DMS114 treated with DMSO at 0.1 percent for 48 hours (cell line): Measurements from ENCODE around the gene MT1H.
A peak's percentile ranks its signal among the peaks of the same experiment; 100 is the strongest.
"Not testable (repeated sequence)": the region's sequence is repeated elsewhere in the genome, so short reads cannot be mapped to it uniquely, and the experiment has no call there.

Experiments used
- DNase-seq: peaks from one replicate; lab custom pipeline; 2025; ENCODE audit not compliant: unreplicated experiment; lab: John Stamatoyannopoulos, UW

The MT1H gene

DNA sequence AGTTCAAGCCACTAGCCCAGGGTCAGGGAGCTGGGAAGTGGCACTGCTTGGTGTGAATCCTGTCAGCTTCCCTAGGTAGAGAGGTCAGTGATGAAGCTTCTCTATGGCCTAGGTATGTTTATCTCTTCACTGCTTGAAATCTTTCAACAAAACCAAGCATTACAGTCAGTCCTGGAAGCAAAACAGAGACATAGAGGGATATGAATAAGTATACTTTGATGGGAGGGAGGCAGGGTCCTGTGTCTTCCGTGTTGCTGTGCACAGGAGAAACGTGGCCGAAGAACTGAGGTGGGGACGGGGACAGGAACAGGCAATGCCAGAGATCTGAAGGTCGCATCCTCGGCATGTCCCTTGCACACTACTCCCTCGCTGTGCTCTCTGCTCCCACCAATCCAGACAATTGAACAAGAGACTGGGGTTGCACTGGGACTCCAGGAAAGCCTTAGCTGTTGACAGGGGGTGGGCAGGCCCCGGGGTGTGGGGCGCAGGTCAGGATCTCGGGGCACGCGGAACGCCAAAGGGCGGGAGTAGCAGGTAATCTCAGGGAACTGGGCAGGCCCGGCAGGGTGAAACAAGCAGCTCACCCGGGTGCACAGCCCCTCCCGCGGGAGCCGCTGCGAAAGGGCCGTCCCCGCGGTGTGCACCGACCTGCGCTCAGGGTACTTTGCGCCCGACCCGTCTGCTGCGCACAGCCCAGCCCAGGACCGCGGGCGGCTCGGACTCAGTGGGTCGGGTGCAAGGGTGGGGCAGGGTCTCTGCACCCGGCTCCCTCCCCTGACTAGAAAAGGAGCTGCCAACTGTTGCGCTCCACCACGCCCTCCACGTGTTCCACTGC lies at the start of gene MT1H:
TSS of gene MT1H (plus strand) at position 810 of the 835 bp plus-strand sequence. CDS start 71 bp downstream, outside the sequence.
- DNase-seq, result no peak

DNA sequence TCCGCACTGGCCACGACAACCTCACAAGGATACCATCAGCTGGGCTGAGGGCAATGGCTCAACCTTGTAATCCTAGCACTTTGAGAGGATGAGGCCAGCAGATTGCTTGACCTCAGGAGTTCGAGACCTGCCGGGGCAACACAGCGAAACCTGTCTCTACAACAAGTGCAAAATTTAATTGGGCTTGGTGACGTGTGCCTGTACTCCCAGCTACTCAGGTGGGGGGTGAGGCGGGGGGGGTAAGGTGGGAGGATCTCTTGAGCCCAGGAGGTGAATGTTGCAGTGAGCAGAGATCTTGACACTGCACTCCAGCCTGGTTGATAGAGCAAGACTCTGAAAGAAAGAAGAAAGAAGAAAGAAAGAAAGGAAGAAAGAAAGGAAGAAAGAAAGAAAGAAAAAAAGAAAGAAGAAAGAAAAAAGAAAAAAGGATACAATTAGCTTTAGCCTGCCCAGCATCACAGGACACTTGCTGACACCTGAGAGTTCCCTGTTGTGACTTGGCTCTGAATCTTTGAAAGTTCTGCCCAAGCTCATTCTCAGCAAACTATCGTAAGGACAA lies 49.2 kb upstream of the MT1H start:
- no peak for DNase-seq

DNA sequence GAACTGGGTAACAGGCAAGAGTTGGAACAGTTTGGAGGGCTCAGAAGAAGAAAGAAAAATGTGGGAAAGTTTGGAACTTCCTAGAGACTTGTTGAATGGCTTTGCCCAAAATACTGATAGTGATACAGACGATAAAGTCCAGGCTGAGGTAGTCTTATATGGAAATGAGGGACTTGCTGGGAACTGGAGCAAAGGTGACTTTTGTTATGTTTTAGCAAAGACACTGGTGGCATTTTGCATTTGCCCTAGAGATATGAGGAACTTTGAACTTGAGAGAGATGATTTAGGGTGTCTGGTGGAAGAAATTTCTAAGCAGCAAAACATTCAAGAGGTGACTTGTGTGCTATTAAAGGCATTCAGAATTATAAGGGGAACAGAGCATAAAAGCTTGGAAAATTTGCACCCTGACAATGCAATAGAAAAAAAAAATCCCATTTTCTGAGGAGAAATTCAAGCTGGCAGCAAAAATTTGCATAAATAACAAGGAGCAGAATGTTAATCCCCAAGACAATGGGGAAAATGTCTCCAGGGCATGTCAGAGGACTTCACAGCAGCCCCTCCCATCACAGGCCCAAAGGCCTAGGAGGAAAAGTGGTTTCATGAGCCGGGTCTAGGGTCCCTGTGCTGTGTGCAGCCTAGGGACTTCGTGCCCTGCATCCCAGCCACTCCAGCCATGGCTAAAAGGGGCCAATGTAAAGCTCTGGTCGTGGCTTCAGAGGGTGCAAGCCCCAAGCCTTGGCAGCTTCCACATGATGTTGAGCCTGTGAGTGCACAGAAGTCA lies 47.8 kb upstream of the MT1H start:
- not testable (repeated sequence) for DNase-seq

DNA sequence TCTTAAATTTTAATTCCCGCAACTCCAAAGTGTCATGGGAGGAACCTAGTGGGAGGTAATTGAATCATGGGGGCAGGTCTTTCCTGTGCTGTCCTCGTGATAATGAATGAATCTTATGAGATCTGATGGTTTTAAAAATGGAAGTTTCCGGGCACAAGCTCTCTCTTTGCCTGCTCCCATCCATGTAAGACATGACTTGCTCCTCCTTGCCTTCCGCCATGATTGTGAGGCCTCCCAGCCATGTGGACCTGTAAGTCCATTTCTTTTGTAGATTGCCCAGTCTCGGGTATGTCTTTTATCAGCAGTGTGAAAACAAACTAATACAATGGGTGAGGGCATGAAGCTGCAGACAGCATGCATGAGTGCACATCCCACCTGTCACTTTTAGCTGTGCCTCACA lies 46.4 kb upstream of the MT1H start:
- DNase-seq, result not testable (repeated sequence)

DNA sequence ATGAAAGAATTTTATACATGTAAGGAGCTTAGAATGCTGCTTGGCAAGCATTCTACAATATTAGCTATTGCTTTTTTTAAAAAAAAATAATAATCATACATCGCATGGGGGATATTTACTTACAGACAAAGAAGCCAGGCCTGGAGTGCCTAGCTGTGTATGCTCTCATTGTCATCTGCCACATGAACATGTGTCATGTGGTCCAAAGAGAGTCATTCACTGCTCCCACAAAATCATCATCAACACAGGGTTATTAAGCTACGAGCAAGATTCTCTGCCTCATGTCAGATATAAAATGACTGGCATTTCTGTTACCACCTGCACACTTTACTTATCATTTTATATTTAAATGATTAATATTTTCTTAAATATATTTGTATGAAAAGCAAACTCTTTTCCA lies 46.0 kb upstream of the MT1H start:
- no peak for DNase-seq

DNA sequence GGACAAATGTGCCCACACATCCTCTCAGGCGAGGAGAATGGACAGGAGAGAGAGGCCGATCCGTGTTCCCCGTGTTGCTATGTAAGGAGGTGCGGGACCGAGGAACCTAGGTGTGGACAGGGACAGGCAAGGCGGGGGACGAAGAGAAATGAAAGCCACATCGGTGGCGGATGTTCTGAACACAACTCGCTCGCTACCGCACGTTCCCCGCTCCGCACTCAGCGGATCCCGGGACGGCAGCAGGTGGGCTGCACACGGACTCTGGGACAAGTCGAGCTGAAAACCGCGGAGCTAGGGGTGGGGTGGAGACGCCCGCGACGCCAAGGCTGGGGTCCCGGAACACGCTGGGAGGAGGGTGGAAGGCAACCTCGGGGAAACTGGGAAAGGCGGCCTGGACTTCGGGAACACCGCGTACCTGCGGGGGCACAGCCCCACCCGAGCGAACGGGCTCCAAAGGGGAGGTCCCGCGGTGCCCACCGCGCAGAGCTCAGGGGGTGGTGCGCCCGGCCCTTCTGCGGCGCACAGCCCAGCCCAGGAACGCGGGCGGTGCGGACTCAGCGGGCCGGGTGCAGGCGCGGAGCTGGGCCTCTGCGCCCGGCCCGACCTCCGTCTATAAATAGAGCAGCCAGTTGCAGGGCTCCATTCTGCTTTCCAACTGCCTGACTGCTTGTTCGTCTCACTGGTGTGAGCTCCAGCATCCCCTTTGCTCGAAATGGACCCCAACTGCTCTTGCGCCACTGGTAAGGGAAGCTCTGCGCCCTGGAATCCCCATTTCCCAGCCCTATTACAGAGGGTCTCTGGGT lies 44.3 kb upstream of the MT1H start, which contains the start of gene MT1E:
TSS of gene MT1E (plus strand) at position 642 of the 803 bp plus-strand sequence. CDS start at position 713, 71 bp downstream.
- peak; percentile 24 for DNase-seq

DNA sequence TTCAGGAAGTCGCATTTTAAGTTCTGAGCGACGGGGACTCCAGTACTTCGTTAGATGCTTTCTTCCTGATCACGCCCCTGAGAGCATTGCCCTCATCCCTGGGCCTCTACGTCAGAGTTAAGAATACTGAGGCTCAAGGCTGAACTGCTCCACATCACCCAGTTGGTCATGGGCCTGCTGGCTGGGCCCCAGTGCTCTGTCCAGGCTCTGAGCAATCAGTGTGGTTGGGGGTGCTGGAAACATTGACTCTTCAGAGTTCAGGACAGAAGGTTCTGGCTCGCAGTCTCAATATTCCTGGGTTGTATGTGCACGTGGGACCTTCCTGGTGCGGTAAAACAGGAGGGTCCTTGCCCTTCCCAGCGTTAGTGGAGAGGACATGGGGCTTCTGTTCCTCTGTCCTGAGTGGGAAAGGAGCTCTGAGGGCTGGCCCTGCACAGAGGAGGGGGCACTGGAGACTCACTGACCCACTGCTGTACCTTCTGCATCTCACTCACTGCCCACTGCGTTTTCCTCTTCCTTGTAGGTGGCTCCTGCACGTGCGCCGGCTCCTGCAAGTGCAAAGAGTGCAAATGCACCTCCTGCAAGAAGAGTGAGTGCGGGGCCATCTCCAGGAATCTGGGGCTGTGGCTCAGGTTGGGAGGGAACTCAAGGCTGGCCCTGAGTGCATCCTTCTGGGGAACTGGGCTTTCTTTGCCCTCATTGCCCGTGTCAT lies 43.5 kb upstream of the MT1H start:
- DNase-seq, result no peak

DNA sequence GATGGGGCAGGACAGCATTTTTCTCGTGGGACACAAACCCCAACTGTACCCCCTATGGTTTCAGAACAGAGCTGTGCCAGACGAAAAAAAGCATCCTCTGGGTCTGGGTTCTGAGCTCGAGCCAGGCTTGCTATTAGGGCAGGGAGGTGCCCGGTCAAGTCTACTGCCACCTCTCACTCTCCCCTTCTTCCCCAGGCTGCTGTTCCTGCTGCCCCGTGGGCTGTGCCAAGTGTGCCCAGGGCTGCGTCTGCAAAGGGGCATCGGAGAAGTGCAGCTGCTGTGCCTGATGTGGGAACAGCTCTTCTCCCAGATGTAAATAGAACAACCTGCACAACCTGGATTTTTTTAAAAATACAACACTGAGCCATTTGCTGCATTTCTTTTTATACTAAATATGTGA lies 42.9 kb upstream of the MT1H start:
- no peak for DNase-seq

DNA sequence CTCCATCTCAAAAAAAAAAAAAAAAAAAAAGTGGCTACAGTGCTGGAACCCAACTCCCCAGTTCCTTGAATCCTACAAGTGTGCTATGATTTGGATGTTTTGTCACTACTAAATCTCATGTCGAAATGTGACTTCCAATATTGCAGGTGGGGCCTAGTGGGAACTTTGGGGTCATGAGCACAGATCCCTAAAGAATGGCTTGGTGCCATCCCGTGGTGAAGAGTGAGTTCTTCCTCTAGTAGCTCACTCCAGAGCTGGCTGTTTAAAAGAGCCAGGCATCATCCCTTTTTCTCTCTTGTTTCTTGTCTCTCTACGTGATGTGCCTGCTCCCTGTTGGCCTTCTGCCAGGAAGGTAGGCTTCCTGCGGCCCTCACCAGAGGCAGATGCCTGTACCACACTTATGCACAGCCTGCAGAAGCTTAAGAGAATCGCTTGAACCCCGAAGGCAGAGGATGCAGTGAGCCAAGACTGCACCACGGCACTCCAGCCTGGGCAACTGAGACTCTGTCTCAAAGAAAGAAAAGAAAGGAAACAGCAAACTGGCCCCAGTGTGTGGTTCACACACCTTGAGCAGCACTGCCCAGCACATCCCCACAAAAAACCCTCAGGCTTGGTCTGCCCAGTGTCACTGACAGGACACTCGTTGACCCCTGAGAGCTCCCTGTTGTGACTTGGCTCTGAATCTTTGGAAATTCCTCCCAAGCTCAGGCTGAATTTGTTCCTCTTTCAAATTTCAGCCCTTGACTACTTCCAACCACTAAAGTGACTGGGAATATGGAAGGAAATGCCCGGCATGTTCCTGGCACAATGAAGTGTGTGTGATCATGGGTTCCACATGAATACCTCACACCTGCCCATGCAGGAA lies 40.9 kb upstream of the MT1H start:
- no peak for DNase-seq

DNA sequence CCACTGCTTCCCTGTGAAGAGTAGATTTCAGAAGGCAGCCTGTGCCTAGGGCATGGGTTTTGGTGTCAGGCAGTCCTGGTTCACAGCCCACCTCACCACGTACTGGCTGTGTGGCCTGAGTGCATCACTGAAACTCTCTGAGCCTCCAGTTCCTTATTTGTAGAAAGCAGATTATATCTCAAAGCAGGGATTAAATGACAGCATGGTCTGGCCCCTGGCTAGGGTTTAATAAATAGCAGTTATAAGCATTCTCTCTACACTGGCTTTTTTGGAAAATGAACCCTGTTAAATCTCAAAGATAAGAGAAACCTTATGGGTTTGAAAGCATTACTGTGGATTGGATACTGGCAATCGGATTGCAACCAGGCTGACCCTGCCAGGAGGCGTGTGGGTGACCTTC lies 40.1 kb upstream of the MT1H start:
- DNase-seq, result no peak

DNA sequence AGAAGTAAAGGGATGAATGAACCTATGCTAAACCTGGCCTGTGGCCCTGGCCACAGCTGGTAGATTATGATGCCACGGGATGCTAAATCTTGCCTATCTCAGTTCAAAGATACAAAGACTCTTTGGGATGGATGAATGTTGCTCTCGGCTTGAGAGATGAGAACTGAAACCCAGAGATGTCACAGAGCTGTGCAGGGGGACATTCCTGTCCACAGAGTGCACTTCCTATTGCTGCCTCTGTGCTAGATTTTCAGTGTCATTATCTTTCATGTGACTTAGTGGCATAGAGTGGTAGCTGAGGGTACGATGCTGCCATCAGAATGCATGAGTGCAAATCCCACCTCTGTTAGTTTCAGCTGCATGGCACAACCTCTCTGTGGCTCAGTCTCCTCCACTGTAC lies 39.5 kb upstream of the MT1H start:
- DNase-seq, result no peak

DNA sequence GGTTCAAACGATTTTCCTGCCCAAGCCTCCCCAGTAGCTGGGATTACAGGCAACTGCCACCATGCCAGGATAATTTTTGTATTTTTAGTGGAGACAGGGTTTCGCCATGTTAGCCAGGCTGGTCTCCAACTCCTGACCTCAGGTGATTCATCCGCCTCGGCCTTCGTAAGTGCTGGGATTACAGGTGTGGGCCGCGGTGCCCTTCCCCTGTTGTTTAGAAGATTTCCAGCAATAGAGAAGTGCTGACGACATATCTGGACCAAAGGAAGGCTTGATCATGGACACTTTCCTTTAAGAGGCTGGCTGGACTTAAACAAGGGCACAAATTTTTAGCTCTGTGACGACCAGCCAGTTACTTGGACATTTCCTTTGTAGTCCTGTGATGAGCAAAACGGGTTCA lies 38.4 kb upstream of the MT1H start:
- DNase-seq, result no peak

DNA sequence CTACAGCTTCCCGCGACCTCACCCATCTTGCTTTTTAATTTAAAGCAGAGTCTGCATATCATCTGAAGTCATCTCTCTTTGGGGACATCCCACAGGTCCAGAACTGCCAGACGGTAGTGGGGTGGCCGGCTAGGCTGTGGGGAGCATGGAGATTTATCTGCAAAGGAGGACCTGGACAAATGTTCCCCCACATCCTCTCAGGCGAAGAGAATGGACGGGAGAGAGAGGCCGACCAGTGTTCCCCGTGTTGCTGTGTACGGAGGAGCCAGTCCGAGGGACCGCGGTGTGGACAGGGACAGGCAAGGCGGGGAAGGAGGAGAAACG lies 37.8 kb upstream of the MT1H start:
- DNase-seq, result no peak

DNA sequence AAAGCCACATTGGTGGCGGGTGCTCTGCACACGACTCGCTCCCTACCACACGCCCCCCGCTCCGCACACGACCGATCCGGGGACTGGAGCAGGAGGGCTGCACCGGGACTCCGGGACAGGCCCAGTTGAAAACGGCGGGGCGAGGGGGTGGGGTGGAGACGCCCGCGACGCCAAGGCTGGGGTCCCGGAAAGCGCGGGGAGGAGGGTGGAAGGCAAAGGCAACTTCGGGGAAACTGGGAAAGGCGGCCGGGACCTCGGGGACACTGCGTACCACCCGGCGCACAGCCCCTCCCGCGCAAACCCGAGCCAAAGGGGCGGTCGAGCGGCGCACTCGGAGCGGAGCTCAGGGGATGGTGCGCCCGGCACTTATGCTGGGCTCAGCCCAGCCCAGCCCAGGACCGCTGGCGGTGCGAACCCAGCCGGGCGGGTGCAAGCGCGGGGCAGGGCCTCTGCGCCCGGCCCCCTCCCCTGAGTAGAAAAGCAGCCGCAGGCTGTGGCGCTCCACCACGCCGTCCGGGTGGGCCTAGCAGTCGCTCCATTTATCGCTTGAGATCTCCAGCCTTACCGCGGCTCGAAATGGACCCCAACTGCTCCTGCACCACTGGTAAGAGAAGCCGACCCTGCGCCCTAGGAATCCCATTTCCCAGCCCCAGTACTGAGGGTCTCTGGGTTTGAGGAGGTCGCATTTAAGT lies 37.3 kb upstream of the MT1H start, which contains the start of gene MT1M:
TSS of gene MT1M (plus strand) at position 504 of the 692 bp plus-strand sequence. CDS start at position 577, 73 bp downstream.
- no peak for DNase-seq

DNA sequence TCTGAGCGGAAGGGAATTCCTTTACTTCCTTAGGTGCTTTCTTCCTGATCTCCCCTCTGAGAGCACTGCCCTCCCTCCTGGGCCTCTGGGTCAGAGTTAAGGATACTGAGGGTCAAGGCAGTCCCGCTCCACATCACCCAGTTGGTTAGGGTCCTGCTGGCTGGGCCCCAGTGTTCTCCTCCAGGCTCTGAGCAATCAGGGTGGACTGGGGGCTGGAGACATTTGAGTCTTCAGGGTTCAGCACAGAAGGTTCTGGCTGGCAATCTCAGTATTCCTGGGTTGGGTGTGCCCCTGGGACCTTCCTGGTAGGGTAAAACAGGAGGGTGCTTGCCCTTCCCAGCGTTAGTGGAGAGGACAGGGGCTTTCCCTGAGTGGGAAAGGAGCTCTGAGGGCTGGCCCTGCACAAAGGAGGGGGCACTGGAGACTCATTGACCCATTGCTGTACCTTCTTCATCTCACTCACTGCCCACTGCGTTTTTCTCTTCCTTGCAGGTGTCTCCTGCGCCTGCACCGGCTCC lies 36.7 kb upstream of the MT1H start:
- no peak for DNase-seq

DNA sequence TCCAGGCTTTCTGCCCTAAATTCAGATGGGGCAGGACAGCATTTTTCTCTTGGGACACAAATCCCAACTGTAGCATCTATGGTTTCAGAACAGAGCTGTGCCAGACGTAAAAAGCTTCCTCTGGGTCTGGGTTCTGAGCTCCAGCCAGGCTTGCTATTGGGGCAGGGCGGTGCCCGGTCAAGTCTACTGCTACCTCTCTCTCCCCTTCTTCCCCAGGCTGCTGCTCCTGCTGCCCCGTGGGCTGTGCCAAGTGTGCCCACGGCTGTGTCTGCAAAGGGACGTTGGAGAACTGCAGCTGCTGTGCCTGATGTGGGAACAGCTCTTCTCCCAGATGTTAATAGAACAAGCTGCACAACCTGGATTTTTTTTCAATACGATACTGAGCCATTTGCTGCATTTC lies 36.1 kb upstream of the MT1H start:
- DNase-seq, result no peak

DNA sequence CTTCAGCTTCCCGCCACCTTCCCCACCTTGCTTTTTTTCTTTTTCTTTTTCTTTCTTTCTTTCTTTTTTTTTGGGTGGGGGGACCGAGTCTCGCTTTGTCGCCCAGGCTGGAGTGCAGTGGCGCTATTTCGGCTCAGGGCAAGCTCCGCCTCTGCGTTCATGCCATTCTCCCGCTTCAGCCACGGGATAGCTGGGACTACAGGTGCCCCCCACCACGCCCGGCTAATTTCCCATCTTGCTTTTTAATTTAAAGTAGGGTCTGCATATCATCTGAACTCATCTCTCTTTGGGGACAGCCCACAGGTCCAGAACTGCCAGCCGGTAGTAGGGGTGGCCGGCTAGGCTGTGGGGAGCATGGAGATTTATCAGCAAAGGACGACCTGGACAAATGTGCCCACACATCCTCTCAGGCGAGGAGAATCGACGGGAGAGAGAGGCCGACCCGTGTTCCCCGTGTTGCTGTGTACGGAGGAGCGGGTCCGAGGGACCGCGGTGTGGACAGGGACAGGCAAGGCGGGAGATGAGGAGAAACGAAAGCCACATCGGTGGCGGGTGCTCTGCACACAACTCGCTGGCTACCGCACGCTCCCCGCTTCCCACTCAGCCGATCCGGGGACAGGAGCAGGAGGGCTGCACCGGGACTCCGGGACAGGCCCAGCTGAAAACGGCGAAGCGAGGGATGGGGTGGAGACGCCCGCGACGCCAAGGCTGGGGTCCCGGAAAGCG lies 34.7 kb upstream of the MT1H start:
- DNase-seq, result no peak

DNA sequence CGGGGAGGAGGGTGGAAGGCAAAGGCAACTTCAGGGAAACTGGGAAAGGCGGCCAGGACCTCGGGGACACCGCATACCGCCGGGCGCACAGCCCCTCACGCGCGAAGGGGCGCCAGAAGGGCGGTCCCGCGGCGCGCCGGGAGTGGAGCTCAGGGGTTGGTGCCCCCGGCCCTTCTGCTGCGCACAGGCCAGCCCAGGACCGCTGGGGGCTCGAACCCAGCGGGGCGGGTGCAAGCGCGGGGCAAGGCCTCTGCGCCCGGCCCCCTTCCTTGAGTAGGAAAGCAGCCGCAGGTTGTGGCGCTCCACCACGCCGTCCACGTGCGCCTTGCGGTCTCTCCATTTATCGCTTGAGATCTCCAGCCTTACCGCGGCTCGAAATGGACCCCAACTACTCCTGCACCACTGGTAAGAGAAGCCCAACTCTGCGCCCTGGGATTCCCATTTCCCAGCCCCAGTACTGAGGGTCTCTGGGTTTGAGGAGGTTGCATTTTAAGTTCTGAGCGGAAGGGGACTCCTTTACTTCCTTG lies 34.1 kb upstream of the MT1H start:
- DNase-seq, result no peak
